Measurements from ENCODE around the gene SLC35A1.
A peak's percentile ranks its signal among the peaks of the same experiment; 100 is the strongest.

The SLC35A1 gene

GRCh38 chr6:87473419-87473903 lies 687 bp downstream of the SLC35A1 start:
- Histone ChIP-seq H2AFZ (ENCODE audit: insufficient read depth, low read length, poor library complexity) (peak overlapping the region; percentile 59), H3K18ac (ENCODE audit: low read length) (peak overlapping the region; percentile 75), H4K12ac (ENCODE audit: low read depth, low read length) (no peak overlapping the region), H3K23ac (ENCODE audit: low read length) (no peak overlapping the region), H2BK12ac (ENCODE audit: low read length) (no peak overlapping the region), H3K27ac (ENCODE audit: low read depth, low read length) (peak overlapping the region; percentile 21), H2AK5ac (ENCODE audit: low read length) (no peak overlapping the region), H4K91ac (ENCODE audit: low read depth, low read length) (no peak overlapping the region), H3K79me2 (ENCODE audit: control insufficient read depth, insufficient read depth, low read length, poor library complexity) (peaks cover 6% of the 10 kb centered on the region), H3K4me1 (ENCODE audit: control insufficient read depth in 1 of 2, insufficient read depth in 2 of 2, low read length in 2 of 2) (peaks cover 3 to 4% of the 10 kb centered on the region in 2 experiments), H3K27me3 (ENCODE audit: insufficient read depth, low read length) (no peaks in the 10 kb centered on the region), H2BK120ac (ENCODE audit: insufficient read depth, low read length, poor library complexity) (peak overlapping the region; percentile 79), H3K79me1 (ENCODE audit: low read length) (peaks cover 7% of the 10 kb centered on the region), H3K4me3 (ENCODE audit: low read depth, low read length) (peak overlapping the region; percentile 97), H3K14ac (ENCODE audit: low read length) (peak overlapping the region; percentile 65), H3K4me2 (ENCODE audit: low read length) (peak overlapping the region; percentile 95), H3K36me3 (ENCODE audit: control insufficient read depth in 1 of 2, insufficient read depth in 2 of 2, low read length in 2 of 2) (peaks cover 0 to 2% of the 10 kb centered on the region in 2 experiments), H3K9me3 (ENCODE audit: insufficient read depth, low read depth, low read length) (no peaks in the 10 kb centered on the region), H4K8ac (ENCODE audit: low read depth, low read length) (no peak overlapping the region), H3K4ac (ENCODE audit: low read depth, low read length) (peak overlapping the region; percentile 20), H2BK5ac (ENCODE audit: low read depth, low read length, poor library complexity) (no peak overlapping the region), H3K9ac (ENCODE audit: low read length) (peak overlapping the region; percentile 84)
- DNase-seq: peak in 1 of 2 donors; percentile 68
- no CpG with 5 or more reads among the region's 15 CpGs for WGBS (ENCODE audit: extremely low coverage, insufficient coverage, insufficient read length)

- Histone ChIP-seq H3K4me2 (ENCODE audit: low read length) (no peak overlapping the region), H3K4ac (ENCODE audit: low read depth, low read length) (no peak overlapping the region), H3K23ac (ENCODE audit: low read length) (no peak overlapping the region), H4K8ac (ENCODE audit: low read depth, low read length) (no peak overlapping the region), H3K79me1 (ENCODE audit: low read length) (peaks cover 5% of the 10 kb centered on the region), H3K9me3 (ENCODE audit: insufficient read depth, low read depth, low read length) (peaks cover 4% of the 10 kb centered on the region), H2AFZ (ENCODE audit: insufficient read depth, low read length, poor library complexity) (no peak overlapping the region), H3K36me3 (ENCODE audit: control insufficient read depth in 1 of 2, insufficient read depth in 2 of 2, low read length in 2 of 2) (peaks cover 2 to 9% of the 10 kb centered on the region in 2 experiments), H3K14ac (ENCODE audit: low read length) (no peak overlapping the region), H2BK120ac (ENCODE audit: insufficient read depth, low read length, poor library complexity) (no peak overlapping the region), H3K27me3 (ENCODE audit: insufficient read depth, low read length) (no peaks in the 10 kb centered on the region), H3K18ac (ENCODE audit: low read length) (no peak overlapping the region), H4K12ac (ENCODE audit: low read depth, low read length) (no peak overlapping the region), H2BK12ac (ENCODE audit: low read length) (no peak overlapping the region), H3K79me2 (ENCODE audit: control insufficient read depth, insufficient read depth, low read length, poor library complexity) (no peaks in the 10 kb centered on the region), H3K4me1 (ENCODE audit: control insufficient read depth in 1 of 2, insufficient read depth in 2 of 2, low read length in 2 of 2) (peaks cover 7 to 9% of the 10 kb centered on the region in 2 experiments), H2BK5ac (ENCODE audit: low read depth, low read length, poor library complexity) (no peak overlapping the region), H3K9ac (ENCODE audit: low read length) (no peak overlapping the region), H3K27ac (ENCODE audit: low read depth, low read length) (no peak overlapping the region), H2AK5ac (ENCODE audit: low read length) (no peak overlapping the region), H3K4me3 (ENCODE audit: low read depth, low read length) (no peak overlapping the region), H4K91ac (ENCODE audit: low read depth, low read length) (no peak overlapping the region)
- no peak for DNase-seq
- WGBS (ENCODE audit: extremely low coverage, insufficient coverage, insufficient read length): no CpG with 5 or more reads among the region's 3 CpGs
Observed at GRCh38 chr6:87481931-87482330, 9.2 kb downstream of the SLC35A1 start.

DNA sequence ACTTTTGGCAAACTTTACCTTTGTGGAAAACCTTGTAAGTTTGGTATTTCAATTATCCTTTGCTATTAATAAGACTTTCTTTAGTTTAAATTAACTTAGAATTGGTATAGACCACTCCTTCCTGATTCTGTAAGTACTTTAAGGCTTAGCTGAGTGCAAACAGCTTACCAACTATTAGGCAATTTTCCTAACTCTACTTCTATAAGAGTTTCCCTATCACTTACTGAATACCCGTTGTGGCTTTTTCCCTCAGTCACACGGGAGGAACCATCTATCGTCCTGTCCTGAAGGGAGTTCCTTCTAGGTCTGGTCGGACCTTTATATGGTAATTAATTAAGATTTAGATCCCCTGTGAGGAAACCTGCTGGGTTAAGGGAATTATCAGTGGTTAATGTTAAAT lies 9.6 kb downstream of the SLC35A1 start:
- Histone ChIP-seq H2BK5ac (ENCODE audit: low read depth, low read length, poor library complexity) (no peak overlapping the region), H3K23ac (ENCODE audit: low read length) (no peak overlapping the region), H3K4me1 (ENCODE audit: control insufficient read depth in 1 of 2, insufficient read depth in 2 of 2, low read length in 2 of 2) (peaks cover 7 to 9% of the 10 kb centered on the region in 2 experiments), H4K12ac (ENCODE audit: low read depth, low read length) (no peak overlapping the region), H3K79me1 (ENCODE audit: low read length) (peaks cover 5% of the 10 kb centered on the region), H3K27me3 (ENCODE audit: insufficient read depth, low read length) (no peaks in the 10 kb centered on the region), H3K4me2 (ENCODE audit: low read length) (no peak overlapping the region), H3K9ac (ENCODE audit: low read length) (no peak overlapping the region), H2BK12ac (ENCODE audit: low read length) (no peak overlapping the region), H4K91ac (ENCODE audit: low read depth, low read length) (no peak overlapping the region), H3K4me3 (ENCODE audit: low read depth, low read length) (no peak overlapping the region), H4K8ac (ENCODE audit: low read depth, low read length) (no peak overlapping the region), H2BK120ac (ENCODE audit: insufficient read depth, low read length, poor library complexity) (no peak overlapping the region), H3K36me3 (ENCODE audit: control insufficient read depth in 1 of 2, insufficient read depth in 2 of 2, low read length in 2 of 2) (peaks cover 2 to 9% of the 10 kb centered on the region in 2 experiments), H3K9me3 (ENCODE audit: insufficient read depth, low read depth, low read length) (peaks cover 4% of the 10 kb centered on the region), H2AFZ (ENCODE audit: insufficient read depth, low read length, poor library complexity) (no peak overlapping the region), H3K14ac (ENCODE audit: low read length) (no peak overlapping the region), H3K27ac (ENCODE audit: low read depth, low read length) (no peak overlapping the region), H2AK5ac (ENCODE audit: low read length) (no peak overlapping the region), H3K79me2 (ENCODE audit: control insufficient read depth, insufficient read depth, low read length, poor library complexity) (no peaks in the 10 kb centered on the region), H3K4ac (ENCODE audit: low read depth, low read length) (no peak overlapping the region), H3K18ac (ENCODE audit: low read length) (no peak overlapping the region)
- WGBS (ENCODE audit: extremely low coverage, insufficient coverage, insufficient read length): no CpG with 5 or more reads among the region's 4 CpGs
- DNase-seq: peak in 1 of 2 donors; percentile 17

DNA sequence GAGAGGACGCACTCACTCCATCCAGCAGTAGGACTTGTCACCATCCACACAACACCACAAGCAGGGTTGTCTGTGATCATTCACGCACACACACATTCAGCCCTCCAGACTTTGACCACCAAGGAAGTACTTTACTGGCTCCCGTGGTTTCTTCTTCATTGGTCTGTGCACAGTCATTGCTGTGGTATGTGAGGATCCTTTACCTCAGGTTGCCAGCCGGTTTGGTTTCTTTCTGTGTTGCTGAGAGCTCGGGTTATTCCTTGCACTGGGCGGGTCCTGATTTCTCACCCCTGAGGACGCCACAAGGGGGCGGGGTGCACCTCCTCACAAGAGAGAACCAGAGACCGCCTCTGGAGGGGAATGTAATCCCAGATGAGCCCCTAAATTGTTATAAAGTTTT lies 11.2 kb downstream of the SLC35A1 start:
- H3K27me3 ChIP-seq (ENCODE audit: insufficient read depth, low read length): no peaks in the 10 kb centered on the region
- no peak overlapping the region for H4K12ac ChIP-seq (ENCODE audit: low read depth, low read length)
- H3K36me3 ChIP-seq (ENCODE audit: control insufficient read depth in 1 of 2, insufficient read depth in 2 of 2, low read length in 2 of 2): peaks cover 2 to 5% of the 10 kb centered on the region in 2 experiments
- no peak overlapping the region for H2BK120ac ChIP-seq (ENCODE audit: insufficient read depth, low read length, poor library complexity)
- H3K27ac ChIP-seq (ENCODE audit: low read depth, low read length): peak overlapping the region; percentile 22
- no peaks in the 10 kb centered on the region for H3K79me2 ChIP-seq (ENCODE audit: control insufficient read depth, insufficient read depth, low read length, poor library complexity)
- H4K8ac ChIP-seq (ENCODE audit: low read depth, low read length): peak overlapping the region; percentile 15
- peak overlapping the region; percentile 13 for H3K14ac ChIP-seq (ENCODE audit: low read length)
- H2AFZ ChIP-seq (ENCODE audit: insufficient read depth, low read length, poor library complexity): no peak overlapping the region
- peaks cover 5% of the 10 kb centered on the region for H3K79me1 ChIP-seq (ENCODE audit: low read length)
- no peak overlapping the region for H3K4ac ChIP-seq (ENCODE audit: low read depth, low read length)
- no peak overlapping the region for H3K9ac ChIP-seq (ENCODE audit: low read length)
- H2BK12ac ChIP-seq (ENCODE audit: low read length): no peak overlapping the region
- no peak overlapping the region for H3K18ac ChIP-seq (ENCODE audit: low read length)
- H3K23ac ChIP-seq (ENCODE audit: low read length): no peak overlapping the region
- peaks cover 7 to 9% of the 10 kb centered on the region in 2 experiments for H3K4me1 ChIP-seq (ENCODE audit: control insufficient read depth in 1 of 2, insufficient read depth in 2 of 2, low read length in 2 of 2)
- peak; percentile 85 to 91 for DNase-seq
- H3K4me2 ChIP-seq (ENCODE audit: low read length): no peak overlapping the region
- peaks cover 4% of the 10 kb centered on the region for H3K9me3 ChIP-seq (ENCODE audit: insufficient read depth, low read depth, low read length)
- H3K4me3 ChIP-seq (ENCODE audit: low read depth, low read length): no peak overlapping the region
- WGBS (ENCODE audit: extremely low coverage, insufficient coverage, insufficient read length): no CpG with 5 or more reads among the region's 9 CpGs
- peak overlapping the region; percentile 38 for H4K91ac ChIP-seq (ENCODE audit: low read depth, low read length)
- no peak overlapping the region for H2BK5ac ChIP-seq (ENCODE audit: low read depth, low read length, poor library complexity)
- H2AK5ac ChIP-seq (ENCODE audit: low read length): no peak overlapping the region
